Left renal cortex interstitium (tissue), 4 donors: ENCODE data around the gene RPTOR. TPM values are rescaled to one million over a fixed set of nuclear protein-coding genes. Genes with fewer than 3 reads are reported as not detected.
"Not testable (repeated sequence)": the region's sequence is repeated elsewhere in the genome, so short reads cannot be mapped to it uniquely, and the experiment has no call there.

Experiments
- DNase-seq, 4 donors: peaks; one replicate each; pipeline ENCODE4 v3.0.0-alpha.2; 2013; ENCODE audit warnings: low read depth in 4 of 4, low spot score in 2 of 4, missing footprints in 1 of 4
- polyA plus RNA-seq, 4 donors: library from polyadenylated mRNA; unstranded; fragments of 120-200 nt; gene quantifications; one replicate each; pipeline ENCODE4 v1.2.1, GENCODE V29; 2013; ENCODE audit not compliant: insufficient read length in 4 of 4

Gene RPTOR
- polyA plus RNA-seq, 4 donors: 16.5 to 25.0 (median 19.7) TPM

DNA sequence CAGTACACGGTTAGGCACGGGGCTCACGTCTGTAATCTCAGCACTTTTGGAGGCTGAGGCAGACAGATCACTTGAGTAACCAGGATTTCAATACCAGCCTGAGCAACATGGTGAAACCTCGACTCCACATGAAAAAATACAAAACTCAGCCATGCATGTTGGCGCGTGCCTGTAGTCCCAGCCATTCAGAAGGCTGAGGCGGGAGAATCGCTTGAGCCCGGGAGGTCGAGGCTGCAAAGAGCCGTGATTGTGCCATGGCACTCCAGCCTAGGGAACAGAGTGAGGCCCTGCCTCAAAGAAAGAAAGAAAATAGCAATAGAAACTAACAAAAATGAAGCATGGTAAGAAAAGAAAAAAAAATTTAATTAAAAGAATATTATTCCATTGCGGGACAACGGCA is 319.0 kb downstream of the RPTOR start:
- DNase-seq: no peak

DNA sequence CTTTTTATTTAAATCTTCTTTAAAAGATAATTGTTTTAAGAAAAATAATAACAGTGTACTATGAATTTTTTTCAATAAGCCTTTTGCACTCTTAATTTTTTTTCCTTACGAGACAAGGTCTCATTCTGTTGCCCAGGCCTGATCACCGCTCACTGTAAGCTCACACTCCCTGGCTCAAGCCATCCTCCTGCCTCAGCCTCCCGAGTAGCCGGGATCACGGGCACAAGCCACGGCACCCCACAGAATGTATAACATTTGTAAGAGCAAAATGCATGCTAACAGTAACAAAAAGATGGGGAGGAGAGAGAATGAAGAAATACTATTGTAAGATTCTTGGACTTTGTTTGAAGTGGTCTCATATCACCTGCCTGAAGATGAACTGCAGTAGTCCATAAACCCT is 320.1 kb downstream of the RPTOR start:
- DNase-seq: no peak

DNA sequence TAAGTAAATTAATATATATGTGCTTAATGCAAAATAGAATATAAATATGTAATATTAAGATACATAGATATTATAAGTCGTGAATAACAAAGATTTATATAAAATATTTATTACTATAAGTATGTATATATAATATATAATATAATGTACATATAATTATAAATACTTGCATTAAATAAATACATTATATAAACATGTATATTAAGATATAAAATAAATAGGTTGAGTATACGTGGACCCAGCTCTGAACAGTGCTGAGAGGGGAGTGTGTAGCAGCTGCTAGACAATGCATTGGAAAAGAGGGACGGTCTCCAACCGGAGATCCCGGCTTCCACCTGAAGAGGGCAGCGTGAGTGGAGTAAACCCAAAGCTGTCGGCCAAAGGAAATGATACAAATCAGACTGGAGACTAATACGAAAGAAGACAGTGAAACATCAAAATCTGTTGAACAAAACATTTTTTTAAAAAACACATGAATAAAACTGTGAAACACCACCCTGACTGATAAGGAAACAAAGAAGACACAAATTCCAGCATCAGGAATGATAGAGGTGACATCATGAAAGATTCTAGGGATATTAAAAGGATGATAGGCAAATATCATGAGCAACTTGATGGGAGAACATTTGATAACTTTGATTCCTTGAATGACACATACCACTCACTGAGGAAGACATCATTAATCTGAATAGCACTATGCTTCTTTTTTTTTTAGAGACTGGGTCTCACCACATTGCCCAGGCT is 321.6 kb downstream of the RPTOR start:
- DNase-seq: peak in 1 of 4 donors; percentile 59

DNA sequence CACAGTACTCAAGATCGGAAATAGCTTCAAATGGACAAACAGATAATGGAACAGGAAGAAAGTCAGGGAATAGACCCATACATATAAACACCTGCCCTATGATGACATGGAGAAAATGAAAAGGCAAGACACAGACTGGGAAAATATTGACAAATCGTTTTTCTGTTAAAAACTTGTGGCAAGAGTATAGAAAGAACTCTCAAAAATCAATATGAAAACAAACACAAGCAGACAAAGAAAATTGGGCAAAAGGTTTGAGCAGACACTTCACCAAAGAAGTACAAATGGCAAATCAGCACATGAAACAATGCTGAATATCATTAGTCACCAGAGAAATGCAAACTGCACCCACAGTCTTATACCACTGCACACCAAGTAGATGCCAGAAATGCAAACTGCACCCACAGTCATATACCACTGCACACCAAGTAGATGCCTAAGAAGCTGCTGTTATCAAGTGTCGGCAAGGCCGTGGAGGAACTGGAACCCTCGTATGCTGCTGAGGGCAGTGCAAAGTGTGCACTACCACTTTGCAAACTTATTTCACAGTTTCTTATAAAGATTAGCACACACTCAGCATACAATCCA is 323.5 kb downstream of the RPTOR start:
- no peak for DNase-seq

DNA sequence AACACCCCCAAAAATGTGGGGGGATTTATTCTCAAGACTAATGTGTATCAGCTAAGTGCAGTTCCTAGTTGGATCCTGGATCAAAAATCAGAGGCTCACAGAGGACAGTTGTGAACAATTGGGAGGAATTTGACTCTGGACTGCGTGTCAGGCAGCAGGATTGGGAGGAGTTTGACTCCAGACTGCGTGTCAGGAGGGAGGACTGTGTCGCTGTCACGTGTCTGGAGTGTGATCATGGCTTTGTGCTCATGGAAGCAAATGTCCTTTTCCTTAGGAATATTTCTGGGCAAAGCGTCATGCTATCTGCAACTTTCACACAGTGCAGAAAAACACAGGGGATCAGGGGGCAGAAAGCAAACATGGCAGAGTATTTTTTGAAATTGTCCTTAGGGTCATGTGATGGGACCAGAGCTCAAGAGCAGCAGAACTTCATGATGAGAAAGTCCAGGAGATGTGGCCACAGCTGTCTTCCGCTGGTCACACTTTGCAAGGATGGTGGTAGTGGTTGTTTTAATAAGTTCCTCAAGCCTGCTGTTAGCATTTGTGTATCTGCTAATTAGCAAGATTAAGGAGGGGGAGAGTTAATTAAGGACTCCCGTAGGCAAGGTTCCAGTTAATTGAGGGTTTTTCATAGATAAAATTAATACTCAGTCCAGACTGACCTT is 325.0 kb downstream of the RPTOR start:
- DNase-seq: no peak

DNA sequence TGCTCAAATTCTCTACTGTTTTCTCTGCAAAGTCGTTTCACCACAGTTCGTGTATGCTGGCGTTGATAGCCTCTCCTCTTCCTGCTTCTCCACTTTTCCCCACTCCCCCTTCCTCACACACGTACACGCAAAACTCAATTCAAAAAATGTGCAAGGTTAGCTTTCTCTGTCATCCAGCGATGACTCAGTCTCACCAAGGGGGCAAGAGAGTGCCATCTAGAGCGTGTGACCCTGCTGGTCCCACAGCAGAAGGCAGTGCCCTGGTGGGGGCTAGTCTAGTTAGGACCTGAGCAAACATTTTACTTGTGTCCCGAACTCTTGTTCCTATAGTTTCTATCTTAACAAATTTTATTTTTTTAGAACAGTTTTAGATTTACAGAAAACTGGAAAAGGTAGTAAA is 325.8 kb downstream of the RPTOR start:
- DNase-seq: no peak

DNA sequence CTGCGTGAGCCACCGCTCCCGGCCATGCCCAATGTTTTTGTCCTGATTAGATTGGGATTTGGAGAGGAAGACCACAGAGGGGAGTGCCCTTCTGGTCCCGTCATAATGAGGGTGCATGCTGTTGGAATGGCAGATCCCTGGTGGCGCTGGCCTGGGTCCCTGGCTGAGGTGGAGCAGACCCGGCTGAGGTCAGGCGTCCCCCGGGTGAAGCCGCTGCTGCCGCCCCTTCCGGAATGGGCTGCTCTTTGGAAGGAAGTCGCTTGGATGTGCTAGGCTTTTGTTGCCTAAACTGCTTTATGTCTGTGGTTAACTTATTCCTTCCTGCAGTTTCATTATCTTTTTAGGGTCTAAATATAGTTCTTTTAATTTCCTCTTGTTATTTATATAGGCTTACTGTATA is 326.7 kb downstream of the RPTOR start:
- no peak for DNase-seq

DNA sequence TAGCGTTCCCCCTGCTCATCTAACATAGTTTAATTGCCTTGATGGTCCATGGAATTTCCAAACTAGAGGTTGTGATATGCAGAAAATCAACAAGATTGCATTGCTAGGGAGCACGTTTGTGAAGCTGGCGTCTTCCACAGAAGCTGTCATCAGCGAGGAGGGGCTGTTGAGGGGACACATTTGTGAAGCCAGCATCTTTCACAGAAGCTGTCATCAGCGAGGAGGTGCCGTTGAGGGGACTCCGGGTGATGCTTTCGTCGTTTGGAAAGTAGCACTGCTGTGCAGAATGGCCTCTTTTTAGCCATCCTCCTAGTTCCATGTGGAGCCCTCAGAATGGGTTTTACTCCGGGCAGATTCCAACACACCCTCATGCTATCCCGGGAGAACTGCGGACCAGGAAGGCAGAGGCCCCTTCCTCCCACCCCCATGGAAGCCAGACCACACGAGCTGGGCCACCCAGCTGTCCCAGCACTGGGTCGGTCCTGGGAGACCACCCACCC is 327.4 kb downstream of the RPTOR start:
- DNase-seq: no peak

DNA sequence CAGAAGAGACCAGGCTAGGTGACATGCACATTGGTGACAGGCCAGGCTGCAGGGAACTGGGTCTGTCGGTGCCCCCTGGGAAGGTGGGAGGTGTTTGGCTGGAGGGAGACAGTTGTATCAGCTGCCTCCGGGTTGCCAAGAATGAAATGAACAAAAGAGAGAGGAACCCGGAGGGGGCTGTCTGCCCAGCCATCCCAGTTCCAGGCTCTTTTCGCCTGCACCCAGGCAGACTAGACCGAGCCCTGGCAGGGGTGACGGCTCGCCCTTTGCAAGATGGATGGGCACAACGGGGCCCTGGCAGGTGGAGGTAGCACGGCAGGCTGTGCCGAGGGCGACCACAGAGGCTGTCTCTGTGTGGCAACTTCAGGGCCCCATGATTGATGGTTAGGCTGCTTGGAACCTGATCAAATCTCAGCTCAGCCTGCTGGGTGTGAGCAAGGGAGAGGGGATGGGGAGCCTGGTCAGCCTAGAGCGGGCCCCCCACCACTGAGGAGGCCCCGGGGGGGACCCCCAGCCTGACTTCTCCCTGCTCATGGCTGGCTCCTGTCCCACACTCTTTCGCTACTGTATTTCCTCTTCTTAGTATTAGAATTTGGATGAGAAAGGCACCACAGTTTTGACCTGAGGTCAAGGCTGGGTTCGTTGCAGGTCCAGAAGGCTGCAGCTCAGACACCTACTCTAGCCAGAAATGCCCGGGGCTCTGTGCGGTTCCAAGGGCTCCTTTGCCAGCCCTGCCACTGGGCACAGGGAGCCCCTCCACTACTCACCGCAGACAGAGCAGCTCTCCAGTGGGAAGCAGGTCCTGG is 328.1 kb downstream of the RPTOR start:
- no peak for DNase-seq

DNA sequence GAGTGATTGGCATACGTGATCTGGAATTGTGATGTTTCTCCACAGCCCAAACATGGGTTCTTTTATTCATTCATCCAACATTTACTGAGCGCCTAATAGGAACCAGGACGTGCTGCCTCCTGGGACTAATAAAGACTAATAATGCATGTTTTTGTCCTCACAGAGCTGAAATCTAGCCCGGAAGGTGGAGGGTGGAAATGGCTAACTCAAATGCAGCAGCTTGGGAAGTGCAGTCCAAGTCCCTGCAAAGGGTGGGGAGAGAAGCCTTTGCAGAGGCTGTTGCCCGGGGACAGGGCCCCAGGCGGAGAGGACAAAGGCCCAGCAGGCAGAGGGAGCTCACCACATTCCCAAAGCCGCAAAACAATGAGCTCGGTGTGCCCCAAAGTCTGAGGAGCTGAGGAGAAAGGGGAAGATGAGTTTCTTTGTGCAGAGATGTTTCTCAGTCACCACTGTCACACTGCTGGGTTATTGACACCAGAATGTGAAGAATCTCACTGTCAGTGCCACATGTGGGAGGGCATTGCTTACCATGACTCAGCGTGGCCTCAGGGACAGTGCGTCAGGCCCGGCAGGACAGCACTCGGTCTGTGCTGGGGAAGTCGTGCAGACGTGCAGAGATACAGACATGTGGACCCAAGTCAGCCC is 328.8 kb downstream of the RPTOR start:
- no peak for DNase-seq

DNA sequence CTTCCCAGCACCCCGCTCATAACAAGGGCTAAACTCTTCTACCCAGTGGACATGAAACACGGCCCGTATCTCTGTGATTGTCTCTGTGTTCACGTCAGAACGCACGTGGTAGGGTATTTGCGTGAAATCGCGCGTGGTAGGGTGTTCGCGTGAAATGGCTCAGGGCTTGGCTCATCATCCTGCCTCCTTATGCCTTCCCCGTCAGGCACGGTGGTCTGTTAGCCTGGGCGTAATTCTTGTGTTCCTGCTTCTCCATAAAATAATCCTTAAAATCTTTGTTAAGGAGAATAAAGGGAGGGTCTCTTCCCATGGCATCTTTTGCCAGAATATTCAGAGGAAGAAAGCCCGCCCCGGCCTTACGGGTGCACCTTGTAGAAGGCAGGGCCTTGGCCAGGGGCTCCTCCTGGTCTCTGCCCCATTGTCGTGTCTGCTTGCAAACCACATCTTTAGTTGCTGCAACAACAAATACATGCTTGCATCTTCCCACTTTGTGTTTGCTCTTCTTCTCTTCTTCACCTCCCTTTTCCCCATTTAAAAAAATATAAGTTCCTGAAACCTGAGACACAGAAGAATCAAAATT is 330.3 kb downstream of the RPTOR start:
- no peak for DNase-seq

DNA sequence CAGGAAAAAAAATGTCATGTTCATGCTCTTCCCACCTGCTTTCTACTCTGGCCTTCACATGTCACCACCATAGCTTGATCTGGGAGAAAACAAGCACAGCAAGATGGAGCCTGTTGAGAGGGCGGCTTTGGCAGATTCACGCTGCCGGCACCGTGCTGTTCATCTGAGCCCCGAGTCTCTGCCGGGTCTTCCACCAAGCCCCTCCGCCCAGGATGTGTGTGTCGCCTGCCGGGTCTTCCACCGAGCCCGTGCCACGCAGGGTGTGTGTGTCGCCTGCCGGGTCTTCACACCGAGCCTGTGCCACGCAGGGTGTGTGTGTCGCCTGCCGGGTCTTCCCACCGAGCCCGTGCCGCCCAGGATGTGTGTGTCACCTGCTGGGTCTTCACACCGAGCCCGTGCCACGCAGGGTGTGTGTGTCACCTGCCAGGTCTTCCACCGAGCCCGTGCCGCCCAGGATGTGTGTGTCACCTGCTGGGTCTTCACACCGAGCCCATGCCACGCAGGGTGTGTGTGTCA is 330.9 kb downstream of the RPTOR start:
- DNase-seq: not testable (repeated sequence)

DNA sequence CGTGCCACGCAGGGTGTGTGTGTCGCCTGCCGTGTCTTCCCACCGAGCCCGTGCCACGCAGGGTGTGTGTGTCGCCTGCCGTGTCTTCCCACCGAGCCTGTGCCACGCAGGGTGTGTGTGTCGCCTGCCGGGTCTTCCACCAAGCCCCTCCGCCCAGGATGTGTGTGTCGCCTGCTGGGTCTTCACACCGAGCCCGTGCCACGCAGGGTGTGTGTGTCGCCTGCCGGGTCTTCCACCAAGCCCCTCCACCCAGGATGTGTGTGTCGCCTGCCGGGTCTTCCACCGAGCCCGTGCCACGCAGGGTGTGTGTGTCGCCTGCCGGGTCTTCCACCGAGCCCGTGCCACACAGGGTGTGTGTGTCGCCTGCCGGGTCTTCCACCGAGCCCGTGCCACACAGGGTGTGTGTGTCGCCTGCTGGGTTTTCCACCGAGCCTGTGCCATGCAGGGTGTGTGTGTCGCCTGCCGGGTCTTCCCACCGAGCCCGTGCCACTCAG is 331.9 kb downstream of the RPTOR start:
- not testable (repeated sequence) for DNase-seq

DNA sequence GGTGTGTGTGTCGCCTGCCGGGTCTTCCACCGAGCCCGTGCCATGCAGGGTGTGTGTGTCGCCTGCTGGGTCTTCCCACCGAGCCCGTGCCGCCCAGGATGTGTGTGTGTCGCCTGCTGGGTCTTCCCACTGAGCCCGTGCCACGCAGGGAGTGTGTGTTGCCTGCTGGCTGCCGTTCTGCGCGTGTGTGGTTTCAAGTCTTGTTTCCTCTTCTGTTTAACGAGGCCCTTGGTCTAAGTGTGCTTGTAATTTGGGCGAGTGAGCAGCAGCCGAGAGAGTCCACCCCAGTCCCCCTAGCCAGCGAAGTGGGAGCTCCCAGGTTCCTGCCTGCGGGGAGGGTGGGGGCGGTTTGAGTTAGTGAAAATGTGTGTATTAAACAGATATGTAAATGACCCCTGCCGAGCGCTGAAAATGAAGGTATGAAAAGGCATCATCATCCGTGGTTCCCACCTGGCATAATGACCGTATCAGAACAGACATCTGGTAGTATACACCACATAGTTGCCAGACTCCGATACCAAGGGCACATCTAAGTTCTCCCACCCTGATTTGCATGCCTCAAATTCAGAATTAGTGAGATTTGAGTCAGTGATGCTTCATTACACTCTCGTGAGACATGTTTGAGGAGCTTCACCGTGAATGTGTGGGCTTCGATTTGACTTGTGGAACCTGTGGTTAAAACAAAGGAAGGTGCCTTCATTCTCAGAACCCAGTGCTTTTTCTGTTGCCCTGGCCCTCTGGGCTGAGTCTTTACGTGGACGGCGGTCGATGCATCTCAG is 332.5 kb downstream of the RPTOR start:
- no peak for DNase-seq

DNA sequence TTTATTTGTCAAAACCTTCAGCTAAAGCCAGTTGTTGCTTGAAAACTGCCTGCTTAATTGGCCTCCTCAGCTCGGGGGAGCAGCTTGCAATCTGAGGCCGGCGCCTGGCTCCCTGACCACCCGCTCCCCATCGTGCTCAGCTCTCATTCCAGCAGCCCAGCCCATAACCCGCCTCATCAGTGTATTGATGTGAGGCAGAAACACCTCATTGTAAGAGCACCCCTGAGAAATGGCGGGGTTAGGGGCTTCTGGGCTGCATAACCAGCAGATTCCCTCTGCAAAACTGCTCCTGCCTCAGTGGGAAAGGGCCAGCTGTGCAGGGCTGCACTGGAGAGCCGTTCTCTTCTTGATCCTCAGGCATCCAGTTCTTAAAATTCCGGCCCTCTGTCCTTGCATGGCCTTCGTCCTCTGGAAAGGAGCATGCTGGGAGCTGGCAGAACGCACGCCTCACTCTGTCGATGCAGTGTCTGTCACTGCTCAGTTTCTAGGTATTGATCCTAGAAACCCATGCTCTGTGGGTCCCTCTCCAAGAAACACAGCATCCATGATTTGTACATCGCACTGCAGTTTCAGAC is 333.2 kb downstream of the RPTOR start:
- DNase-seq: no peak

DNA sequence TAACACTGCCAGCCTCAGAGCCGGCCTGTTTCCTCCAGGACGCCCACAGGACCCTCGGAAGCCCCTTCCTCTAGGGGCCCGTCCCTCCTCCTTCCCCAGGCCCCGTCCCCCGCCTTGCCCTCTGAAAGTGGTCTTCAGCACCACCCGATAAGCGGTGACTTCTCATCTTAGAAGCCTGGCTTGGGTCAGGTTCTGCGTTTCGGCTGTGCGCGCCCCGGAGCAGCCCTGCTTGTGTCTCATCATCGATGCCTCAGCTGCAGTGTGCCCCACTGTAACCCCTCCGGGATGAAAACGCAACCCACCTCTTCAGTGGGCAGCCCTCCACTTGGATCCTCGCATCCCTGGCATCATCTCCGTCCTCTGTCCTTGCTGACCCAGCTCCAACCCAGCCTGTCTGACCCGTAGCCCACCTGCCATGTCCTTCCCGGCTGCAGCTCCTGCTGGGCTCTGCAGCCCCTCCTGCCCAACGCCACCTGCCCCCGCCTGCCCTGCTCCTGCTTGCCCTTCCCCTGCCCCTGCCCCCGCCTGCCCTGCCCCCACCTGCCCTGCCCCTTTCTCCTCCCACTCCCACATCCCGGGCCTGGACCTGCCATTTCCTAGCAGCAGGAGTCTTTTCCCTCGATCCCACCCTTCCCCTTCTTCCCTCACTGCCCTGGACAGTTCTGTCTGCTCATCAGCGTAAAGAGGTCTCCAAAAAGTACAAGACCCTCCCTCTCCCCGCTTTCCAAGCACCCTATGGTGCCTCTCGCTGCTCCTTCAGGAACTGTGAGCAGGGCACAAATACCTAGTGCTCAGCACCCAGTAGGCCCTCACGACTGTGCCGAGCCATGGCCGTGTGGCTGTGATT is 334.5 kb downstream of the RPTOR start:
- no peak for DNase-seq

DNA sequence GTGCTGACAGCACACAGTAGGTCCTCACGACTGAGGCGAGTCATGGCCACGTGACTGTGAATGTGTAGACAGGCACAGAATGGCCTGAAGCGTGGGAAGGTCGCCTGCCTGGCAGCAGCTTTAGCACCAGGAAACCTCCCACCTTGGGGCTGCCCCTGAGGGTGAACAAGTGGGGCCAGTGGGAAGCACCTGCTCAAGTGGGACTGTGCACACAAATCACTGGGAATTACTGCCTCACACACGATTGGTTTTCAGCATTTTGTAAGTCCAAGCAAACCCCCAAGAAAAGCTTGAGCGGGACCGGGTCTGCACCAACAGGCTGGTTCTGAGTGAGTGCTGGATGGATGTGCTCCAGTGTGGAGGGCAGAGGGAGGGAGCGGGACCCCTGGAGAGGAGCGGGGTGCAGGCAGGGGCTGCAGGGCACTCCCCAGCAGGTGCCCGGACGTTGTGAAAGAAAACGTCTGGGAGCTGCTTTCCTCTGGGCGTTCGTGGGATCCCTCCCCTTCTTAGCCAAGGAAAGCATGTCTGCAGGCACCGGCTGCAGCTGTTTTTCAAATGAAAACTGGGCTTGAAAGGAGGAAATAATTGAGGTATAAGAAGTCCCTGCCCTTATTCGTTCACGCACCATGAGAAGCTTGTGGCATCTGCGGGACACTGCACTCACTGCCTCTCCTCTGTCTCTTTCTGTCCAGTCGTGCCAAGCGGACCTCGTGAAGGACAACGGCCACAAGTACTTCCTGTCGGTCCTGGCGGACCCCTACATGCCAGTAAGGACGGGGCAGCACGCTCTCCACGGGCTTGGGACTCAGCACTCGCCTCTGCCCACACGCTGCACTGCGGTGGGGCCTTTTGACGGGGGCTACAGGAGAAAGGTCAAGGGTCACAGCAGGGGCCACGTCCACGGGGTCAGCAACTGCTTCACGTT is 335.3 kb downstream of the RPTOR start:
- no peak for DNase-seq
